ENCODE results near the gene CACNG1. TPM values are rescaled to one million over a fixed set of nuclear protein-coding genes. Genes with fewer than 3 reads are reported as not detected.

Gene CACNG1
- total RNA-seq, 1 experiment from 2014 or later, result not detected

DNA sequence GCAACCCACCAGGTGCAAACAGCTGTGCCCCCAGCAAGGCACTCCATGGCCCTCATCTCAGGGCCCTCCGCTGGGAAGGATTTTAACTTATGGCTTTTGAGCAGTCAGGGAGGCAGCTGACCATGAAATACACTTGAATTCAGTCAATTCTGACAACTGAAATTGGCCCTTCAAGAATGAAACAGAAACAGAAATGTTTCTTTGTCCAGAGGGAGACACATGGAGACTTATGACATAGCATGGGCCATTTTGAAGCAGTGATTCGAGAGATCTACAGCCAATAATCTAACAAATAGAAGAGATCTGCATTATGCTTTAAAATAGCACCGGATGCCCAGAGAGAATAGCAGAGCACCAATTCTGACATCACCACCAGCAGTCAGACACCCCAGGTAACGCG is 7.5 kb downstream of the CACNG1 start:
- Histone ChIP-seq H3K4me1 (ENCODE audit: insufficient read depth, low read length) (no peaks in the 10 kb centered on the region), H3K4me2 (ENCODE audit: insufficient read depth, insufficient read length, low read length) (no peak overlapping the region), H2AK5ac (ENCODE audit: insufficient read length, low read length) (no peak overlapping the region), H2BK5ac (ENCODE audit: insufficient read length, low read length) (no peak overlapping the region), H4K20me1 (ENCODE audit: control insufficient read depth, insufficient read depth, insufficient read length) (no peaks in the 10 kb centered on the region), H3K27ac (ENCODE audit: insufficient read length, low read depth, low read length) (no peak overlapping the region), H3K23ac (ENCODE audit: insufficient read length, low read depth, low read length) (no peak overlapping the region), H3K18ac (ENCODE audit: insufficient read length, low read depth, low read length) (no peak overlapping the region), H3K9ac (ENCODE audit: extremely low read depth, insufficient read length, low read length) (no peak overlapping the region), H3K14ac (ENCODE audit: insufficient read depth, low read length) (no peak overlapping the region), H3K9me3 (ENCODE audit: control insufficient read depth, low read depth, low read length) (no peaks in the 10 kb centered on the region), H3K56ac (ENCODE audit: insufficient read length, low read depth, low read length) (no peak overlapping the region), H3T11ph (ENCODE audit: low read length) (no peak overlapping the region), H2AFZ (ENCODE audit: low read length) (no peak overlapping the region), H4K91ac (ENCODE audit: insufficient read length, low read depth, low read length) (no peak overlapping the region), H4K5ac (ENCODE audit: insufficient read length, low read depth, low read length) (no peak overlapping the region), H3K79me2 (ENCODE audit: insufficient read depth, low read length) (no peaks in the 10 kb centered on the region), H3K27me3 (ENCODE audit: insufficient read depth, low read length) (no peaks in the 10 kb centered on the region), H2BK12ac (ENCODE audit: insufficient read length, low read depth, low read length) (no peak overlapping the region), H2BK120ac (ENCODE audit: low read depth, low read length, poor library complexity, severe bottlenecking) (no peak overlapping the region), H3K4ac (ENCODE audit: low read depth, low read length) (no peak overlapping the region), H2BK20ac (ENCODE audit: low read depth, low read length, poor library complexity, severe bottlenecking) (no peak overlapping the region), H4K8ac (replicated peaks; ENCODE audit: insufficient read length, low read depth, low read length) (no peak overlapping the region), H2BK15ac (ENCODE audit: low read depth, low read length) (no peak overlapping the region), H3K23me2 (ENCODE audit: insufficient read length, low read depth, low read length, poor library complexity, severe bottlenecking) (no peaks in the 10 kb centered on the region), H3K79me1 (ENCODE audit: insufficient read depth, low read depth, low read length, poor library complexity, severe bottlenecking) (no peaks in the 10 kb centered on the region)
- Mint-ChIP-seq H3K27ac (no peak overlapping the region), H3K27me3 (ENCODE audit: low read depth) (peaks cover 1% of the 10 kb centered on the region; the same call in 1 of the 2 replicates), H3K4me1 (peaks cover 0 to 3% of the 10 kb centered on the region in 2 experiments; a peak in 2 of 4 replicates), H3K36me3 (ENCODE audit: insufficient read depth in 1 of 3, low read depth in 3 of 3) (peaks cover 0 to 14% (median 8%) of the 10 kb centered on the region in 3 experiments; a peak in 4 of 7 replicates), H3K4me3 (no peak overlapping the region), H3K9me3 (peaks cover 22 to 24% of the 10 kb centered on the region in 2 experiments)
- WGBS (ENCODE audit: extremely low coverage, insufficient read length, low lambda C conversion rate), result no CpG with 5 or more reads among the region's 5 CpGs
- peak; percentile 14 for DNase-seq
- TF ChIP-seq, protein P1, sequence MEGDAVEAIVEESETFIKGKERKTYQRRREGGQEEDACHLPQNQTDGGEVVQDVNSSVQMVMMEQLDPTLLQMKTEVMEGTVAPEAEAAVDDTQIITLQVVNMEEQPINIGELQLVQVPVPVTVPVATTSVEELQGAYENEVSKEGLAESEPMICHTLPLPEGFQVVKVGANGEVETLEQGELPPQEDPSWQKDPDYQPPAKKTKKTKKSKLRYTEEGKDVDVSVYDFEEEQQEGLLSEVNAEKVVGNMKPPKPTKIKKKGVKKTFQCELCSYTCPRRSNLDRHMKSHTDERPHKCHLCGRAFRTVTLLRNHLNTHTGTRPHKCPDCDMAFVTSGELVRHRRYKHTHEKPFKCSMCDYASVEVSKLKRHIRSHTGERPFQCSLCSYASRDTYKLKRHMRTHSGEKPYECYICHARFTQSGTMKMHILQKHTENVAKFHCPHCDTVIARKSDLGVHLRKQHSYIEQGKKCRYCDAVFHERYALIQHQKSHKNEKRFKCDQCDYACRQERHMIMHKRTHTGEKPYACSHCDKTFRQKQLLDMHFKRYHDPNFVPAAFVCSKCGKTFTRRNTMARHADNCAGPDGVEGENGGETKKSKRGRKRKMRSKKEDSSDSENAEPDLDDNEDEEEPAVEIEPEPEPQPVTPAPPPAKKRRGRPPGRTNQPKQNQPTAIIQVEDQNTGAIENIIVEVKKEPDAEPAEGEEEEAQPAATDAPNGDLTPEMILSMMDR (conservative IDR thresholded peaks at IDR 0.05), result no peak

Data from H9 (cell line).